GM13977 (cell line): ENCODE data around the gene FREM2.

ENCODE experiments used
- DNase-seq: peaks from one replicate; pipeline ENCODE4 v3.0.0; 2012; ENCODE audit warnings: low spot score
- CTCF ChIP-seq: IDR thresholded peaks from 2 replicates; pipeline ENCODE4 v1.5.1; 2012; ENCODE audit warnings: mild to moderate bottlenecking, control low read depth; ENCODE audit not compliant: insufficient read depth; ENCODE audit errors: extremely low read depth, missing control alignments
- in situ Hi-C: fragments of 300-500 bp; cut with MboI; formaldehyde crosslinking; loops from one replicate; pipeline ENCODE4 v1.12.0; 2022; ENCODE audit warnings: low sequenced_read_pairs, low pct_unique_long_range_greater_than_20kb, mixed read lengths, inconsistent platforms; ENCODE audit not compliant: unreplicated experiment

Gene FREM2

GRCh38 chr13:38868399-38868798, 181.5 kb downstream of the FREM2 start:
- DNase-seq = no peak
- in situ Hi-C loops = no loop called here
- no peak for TF ChIP-seq CTCF

GRCh38 chr13:38868870-38869269, 182.0 kb downstream of the FREM2 start:
- in situ Hi-C loops = no loop called here
- no peak for DNase-seq
- no peak for TF ChIP-seq CTCF

- DNase-seq = no peak
- no peak for TF ChIP-seq CTCF
- in situ Hi-C loops = no loop called here
These were observed 184.4 kb downstream of the FREM2 start for GRCh38 chr13:38871275-38871674.

- peak; percentile 57 for DNase-seq
- TF ChIP-seq CTCF = peak; percentile 78
- in situ Hi-C loops = no loop called here
These were observed 185.8 kb downstream of the FREM2 start for GRCh38 chr13:38872693-38873092.

- no peak for TF ChIP-seq CTCF
- no peak for DNase-seq
- in situ Hi-C loops = no loop called here
These were observed 188.5 kb downstream of the FREM2 start for GRCh38 chr13:38875186-38875875.

- no peak for DNase-seq
- in situ Hi-C loops = no loop called here
- no peak for TF ChIP-seq CTCF
These were observed 192.4 kb downstream of the FREM2 start for GRCh38 chr13:38879278-38879677.
